ENCODE results near the gene SF3B2. TPM values are rescaled to one million over a fixed set of nuclear protein-coding genes. Genes with fewer than 3 reads are reported as not detected.

The SF3B2 gene
- polyA plus RNA-seq, 3 donors: 32.1 to 107 (median 52.6) TPM

- H3K4me1 ChIP-seq (ENCODE audit: control insufficient read depth in 1 of 2, insufficient read depth in 2 of 2, low read length in 2 of 2): peaks cover 50 to 67% of the 10 kb centered on the region in 2 donors
- H3K9me3 Mint-ChIP-seq: no peaks in the 10 kb centered on the region
- H3K9ac ChIP-seq (ENCODE audit: insufficient read depth, low read length, poor library complexity, severe bottlenecking): no peak overlapping the region
- intact Hi-C loops (cut with micrococcal nuclease): no loop called here
- peaks cover 0 to 10% of the 10 kb centered on the region in 2 donors for H3K36me3 Mint-ChIP-seq
- H3K27ac ChIP-seq (ENCODE audit: low read depth in 1 of 2, low read length in 2 of 2): peak overlapping the region in 1 of 2 donors; percentile 19
- H3K4me1 Mint-ChIP-seq: peaks cover 66% of the 10 kb centered on the region
- H3K36me3 ChIP-seq (replicated peaks in 1 of 2; ENCODE audit: control insufficient read depth in 1 of 2, insufficient read depth in 2 of 2, low read length in 2 of 2): no peaks in the 10 kb centered on the region
- H3K27ac Mint-ChIP-seq: peak overlapping the region in 3 of 7 donors; percentile 15 to 63 (median 34)
- H3K4me3 ChIP-seq (replicated peaks in 1 of 3; ENCODE audit: low read depth in 2 of 3, low read length in 3 of 3): no peak overlapping the region
- no peak for TF ChIP-seq CTCF (IDR thresholded peaks at IDR 0.05)
- H4K20me1 ChIP-seq (ENCODE audit: insufficient read depth, low read length): peaks cover 61% of the 10 kb centered on the region
- peak overlapping the region; percentile 22 for H2AFZ ChIP-seq (ENCODE audit: insufficient read depth, low read depth, low read length, poor library complexity, severe bottlenecking)
- peak overlapping the region; percentile 19 for H3K4me2 ChIP-seq (replicated peaks; ENCODE audit: extremely low read depth, low read length, poor library complexity, severe bottlenecking)
- no peak for DNase-seq
- no peaks in the 10 kb centered on the region for H3K9me3 ChIP-seq (replicated peaks in 1 of 2; ENCODE audit: control insufficient read depth in 1 of 2, insufficient read depth in 1 of 2, low read length in 2 of 2)
- H3K27me3 ChIP-seq (ENCODE audit: control insufficient read depth in 2 of 2, insufficient read depth in 2 of 2, low read length in 2 of 2): no peaks in the 10 kb centered on the region
- peak overlapping the region; percentile 28 to 82 for H3K4me3 Mint-ChIP-seq
- peaks cover 42% of the 10 kb centered on the region for H3K79me2 ChIP-seq (ENCODE audit: insufficient read depth, low read length)
- 17% methylated on average over 1 of the region's 8 CpGs for WGBS (ENCODE audit: insufficient coverage)
- H3K27me3 Mint-ChIP-seq (ENCODE audit: low read depth in 3 of 3): peaks cover 0 to 7% (median 1%) of the 10 kb centered on the region in 3 donors
These were observed 63.6 kb downstream of the SF3B2 start for GRCh38 chr11:66115638-66116301.

- Mint-ChIP-seq H3K27ac (peak overlapping the region in 3 of 7 donors; percentile 17 to 54 (median 28)), H3K9me3 (no peaks in the 10 kb centered on the region), H3K27me3 (ENCODE audit: low read depth in 3 of 3) (peaks cover 0 to 3% (median 1%) of the 10 kb centered on the region in 3 donors), H3K36me3 (peaks cover 0 to 8% of the 10 kb centered on the region in 2 donors), H3K4me3 (no peak overlapping the region), H3K4me1 (peaks cover 56% of the 10 kb centered on the region)
- Histone ChIP-seq H3K79me2 (ENCODE audit: insufficient read depth, low read length) (peaks cover 41% of the 10 kb centered on the region), H3K27me3 (ENCODE audit: control insufficient read depth in 2 of 2, insufficient read depth in 2 of 2, low read length in 2 of 2) (no peaks in the 10 kb centered on the region), H3K9me3 (replicated peaks in 1 of 2; ENCODE audit: control insufficient read depth in 1 of 2, insufficient read depth in 1 of 2, low read length in 2 of 2) (no peaks in the 10 kb centered on the region), H2AFZ (ENCODE audit: insufficient read depth, low read depth, low read length, poor library complexity, severe bottlenecking) (no peak overlapping the region), H3K4me3 (replicated peaks in 1 of 3; ENCODE audit: low read depth in 2 of 3, low read length in 3 of 3) (no peak overlapping the region), H4K20me1 (ENCODE audit: insufficient read depth, low read length) (peaks cover 62% of the 10 kb centered on the region), H3K4me2 (replicated peaks; ENCODE audit: extremely low read depth, low read length, poor library complexity, severe bottlenecking) (no peak overlapping the region), H3K9ac (ENCODE audit: insufficient read depth, low read length, poor library complexity, severe bottlenecking) (no peak overlapping the region), H3K36me3 (replicated peaks in 1 of 2; ENCODE audit: control insufficient read depth in 1 of 2, insufficient read depth in 2 of 2, low read length in 2 of 2) (no peaks in the 10 kb centered on the region), H3K27ac (ENCODE audit: low read depth in 1 of 2, low read length in 2 of 2) (no peak overlapping the region), H3K4me1 (ENCODE audit: control insufficient read depth in 1 of 2, insufficient read depth in 2 of 2, low read length in 2 of 2) (peaks cover 40 to 57% of the 10 kb centered on the region in 2 donors)
- WGBS (ENCODE audit: insufficient coverage): 60% methylated on average over 2 of the region's 7 CpGs
- TF ChIP-seq CTCF (IDR thresholded peaks at IDR 0.05): no peak
- intact Hi-C loops (cut with micrococcal nuclease): no loop called here
- DNase-seq: no peak
These were observed 64.6 kb downstream of the SF3B2 start for GRCh38 chr11:66116576-66117361.

Measured in CD14-positive monocyte (primary cell).